Skeletal muscle satellite cell (primary cell): ENCODE data around the gene CFAP46.

Source experiments
- H3K27me3 ChIP-seq: 2 replicates; pipeline ENCODE4 v1.7.0; 2013; ENCODE audit warnings: low read length; ENCODE audit not compliant: control insufficient read depth, insufficient read depth
- H3K36me3 ChIP-seq: 2 replicates; pipeline ENCODE4 v1.7.0; 2013; ENCODE audit warnings: mild to moderate bottlenecking, control low read depth, low read length; ENCODE audit not compliant: insufficient read depth
- H3K4me1 ChIP-seq: 2 replicates; pipeline ENCODE4 v1.7.0; 2013; ENCODE audit warnings: low read length; ENCODE audit not compliant: control insufficient read depth, insufficient read depth
- H3K4me2 ChIP-seq: 2 replicates; pipeline ENCODE4 v1.7.0; 2013; ENCODE audit warnings: mild to moderate bottlenecking, low read length
- H3K4me3 ChIP-seq: 2 replicates; pipeline ENCODE4 v1.7.0; 2013; ENCODE audit warnings: low read length
- H3K9ac ChIP-seq: 2 replicates; pipeline ENCODE4 v1.7.0; 2013; ENCODE audit warnings: mild to moderate bottlenecking, low read depth, low read length, moderate library complexity
- H3K9me3 ChIP-seq: replicated peaks from 2 replicates; pipeline ENCODE4 v1.7.0; 2013; ENCODE audit warnings: mild to moderate bottlenecking, control low read depth, low read length

Gene CFAP46

GRCh38 chr10:132883391-132883881, 58.9 kb downstream of the CFAP46 start:
- H3K9me3 ChIP-seq = no peaks in the 10 kb centered on the region
- no peak overlapping the region for H3K9ac ChIP-seq
- no peaks in the 10 kb centered on the region for H3K36me3 ChIP-seq
- no peak overlapping the region for H3K4me3 ChIP-seq
- peaks cover 16% of the 10 kb centered on the region for H3K27me3 ChIP-seq
- no peaks in the 10 kb centered on the region for H3K4me1 ChIP-seq
- H3K4me2 ChIP-seq = no peak overlapping the region

GRCh38 chr10:132882069-132882951, 60.1 kb downstream of the CFAP46 start:
- no peaks in the 10 kb centered on the region for H3K9me3 ChIP-seq
- H3K4me1 ChIP-seq = no peaks in the 10 kb centered on the region
- no peak overlapping the region for H3K4me2 ChIP-seq
- no peak overlapping the region for H3K4me3 ChIP-seq
- peaks cover 16% of the 10 kb centered on the region for H3K27me3 ChIP-seq
- no peaks in the 10 kb centered on the region for H3K36me3 ChIP-seq
- no peak overlapping the region for H3K9ac ChIP-seq

GRCh38 chr10:132881186-132881920, 61.0 kb downstream of the CFAP46 start:
- H3K36me3 ChIP-seq = no peaks in the 10 kb centered on the region
- no peak overlapping the region for H3K9ac ChIP-seq
- no peaks in the 10 kb centered on the region for H3K4me1 ChIP-seq
- H3K27me3 ChIP-seq = peaks cover 16% of the 10 kb centered on the region
- no peaks in the 10 kb centered on the region for H3K9me3 ChIP-seq
- no peak overlapping the region for H3K4me2 ChIP-seq
- no peak overlapping the region for H3K4me3 ChIP-seq

GRCh38 chr10:132880128-132880981, 62.0 kb downstream of the CFAP46 start:
- no peak overlapping the region for H3K4me2 ChIP-seq
- H3K4me3 ChIP-seq = no peak overlapping the region
- H3K9me3 ChIP-seq = no peaks in the 10 kb centered on the region
- no peak overlapping the region for H3K9ac ChIP-seq
- H3K4me1 ChIP-seq = no peaks in the 10 kb centered on the region
- peaks cover 23% of the 10 kb centered on the region for H3K27me3 ChIP-seq
- no peaks in the 10 kb centered on the region for H3K36me3 ChIP-seq

GRCh38 chr10:132879408-132880127, 62.8 kb downstream of the CFAP46 start:
- H3K4me3 ChIP-seq = no peak overlapping the region
- no peak overlapping the region for H3K4me2 ChIP-seq
- H3K9me3 ChIP-seq = no peaks in the 10 kb centered on the region
- H3K4me1 ChIP-seq = no peaks in the 10 kb centered on the region
- H3K27me3 ChIP-seq = peaks cover 28% of the 10 kb centered on the region
- H3K36me3 ChIP-seq = no peaks in the 10 kb centered on the region
- H3K9ac ChIP-seq = no peak overlapping the region

- Histone ChIP-seq H3K4me2 (no peak overlapping the region), H3K36me3 (no peaks in the 10 kb centered on the region), H3K4me3 (no peak overlapping the region), H3K9ac (no peak overlapping the region), H3K9me3 (no peaks in the 10 kb centered on the region), H3K4me1 (no peaks in the 10 kb centered on the region), H3K27me3 (peaks cover 28% of the 10 kb centered on the region)
Observed at GRCh38 chr10:132878730-132879407, 63.5 kb downstream of the CFAP46 start.

- H3K9ac ChIP-seq = no peak overlapping the region
Observed at GRCh38 chr10:132878091-132878729, 64.2 kb downstream of the CFAP46 start.

GRCh38 chr10:132877473-132877872, 64.9 kb downstream of the CFAP46 start:
- Histone ChIP-seq H3K4me1 (no peaks in the 10 kb centered on the region), H3K4me3 (no peak overlapping the region), H3K4me2 (no peak overlapping the region), H3K9ac (no peak overlapping the region), H3K36me3 (no peaks in the 10 kb centered on the region), H3K27me3 (peaks cover 22% of the 10 kb centered on the region), H3K9me3 (no peaks in the 10 kb centered on the region)

More at GRCh38 chr10:132878091-132878729, 64.2 kb downstream of the CFAP46 start:
- H3K27me3 ChIP-seq = peaks cover 27% of the 10 kb centered on the region
- H3K4me1 ChIP-seq = no peaks in the 10 kb centered on the region
- H3K4me3 ChIP-seq = no peak overlapping the region
- H3K36me3 ChIP-seq = no peaks in the 10 kb centered on the region
- H3K4me2 ChIP-seq = no peak overlapping the region
- H3K9me3 ChIP-seq = no peaks in the 10 kb centered on the region

- Histone ChIP-seq H3K4me1 (no peaks in the 10 kb centered on the region), H3K27me3 (peaks cover 22% of the 10 kb centered on the region), H3K36me3 (no peaks in the 10 kb centered on the region), H3K4me3 (no peak overlapping the region), H3K9ac (no peak overlapping the region), H3K9me3 (no peaks in the 10 kb centered on the region), H3K4me2 (no peak overlapping the region)
Observed at GRCh38 chr10:132876993-132877431, 65.4 kb downstream of the CFAP46 start.
